Measurements from ENCODE around the gene ZNF587B.

ZNF587B gene

DNA sequence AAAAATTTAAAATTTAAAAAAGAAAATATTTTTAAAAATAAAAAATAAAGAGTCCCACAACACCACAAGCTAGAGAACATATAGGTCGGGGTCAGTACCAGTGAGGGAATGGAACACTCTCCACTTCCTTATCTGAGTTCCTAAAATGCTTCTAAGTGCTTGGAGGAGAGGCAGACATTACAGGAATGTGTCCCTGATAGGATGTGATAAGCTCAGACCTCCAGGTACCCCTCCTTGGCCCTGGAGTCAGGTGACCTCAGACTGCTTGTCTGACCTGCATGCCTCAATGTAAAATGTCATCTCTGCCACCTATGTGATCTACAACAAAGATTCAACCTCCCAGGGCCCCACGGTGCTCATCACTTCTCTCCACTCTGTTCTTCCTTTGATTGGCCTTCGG lies 55.9 kb downstream of the ZNF587B start:
- TF ChIP-seq TEAD4 (IDR thresholded peaks at IDR 0.05), result no peak
- TF ChIP-seq, protein P1, sequence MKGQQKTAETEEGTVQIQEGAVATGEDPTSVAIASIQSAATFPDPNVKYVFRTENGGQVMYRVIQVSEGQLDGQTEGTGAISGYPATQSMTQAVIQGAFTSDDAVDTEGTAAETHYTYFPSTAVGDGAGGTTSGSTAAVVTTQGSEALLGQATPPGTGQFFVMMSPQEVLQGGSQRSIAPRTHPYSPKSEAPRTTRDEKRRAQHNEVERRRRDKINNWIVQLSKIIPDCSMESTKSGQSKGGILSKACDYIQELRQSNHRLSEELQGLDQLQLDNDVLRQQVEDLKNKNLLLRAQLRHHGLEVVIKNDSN (IDR thresholded peaks at IDR 0.05), result no peak
- no peak for TF ChIP-seq EP300 (IDR thresholded peaks at IDR 0.05; ENCODE audit: borderline replicate concordance)
- TF ChIP-seq YY1 (IDR thresholded peaks at IDR 0.05; ENCODE audit: low read depth), result no peak
- TF ChIP-seq NFIC (IDR thresholded peaks at IDR 0.05), result no peak
- TF ChIP-seq, protein P2, sequence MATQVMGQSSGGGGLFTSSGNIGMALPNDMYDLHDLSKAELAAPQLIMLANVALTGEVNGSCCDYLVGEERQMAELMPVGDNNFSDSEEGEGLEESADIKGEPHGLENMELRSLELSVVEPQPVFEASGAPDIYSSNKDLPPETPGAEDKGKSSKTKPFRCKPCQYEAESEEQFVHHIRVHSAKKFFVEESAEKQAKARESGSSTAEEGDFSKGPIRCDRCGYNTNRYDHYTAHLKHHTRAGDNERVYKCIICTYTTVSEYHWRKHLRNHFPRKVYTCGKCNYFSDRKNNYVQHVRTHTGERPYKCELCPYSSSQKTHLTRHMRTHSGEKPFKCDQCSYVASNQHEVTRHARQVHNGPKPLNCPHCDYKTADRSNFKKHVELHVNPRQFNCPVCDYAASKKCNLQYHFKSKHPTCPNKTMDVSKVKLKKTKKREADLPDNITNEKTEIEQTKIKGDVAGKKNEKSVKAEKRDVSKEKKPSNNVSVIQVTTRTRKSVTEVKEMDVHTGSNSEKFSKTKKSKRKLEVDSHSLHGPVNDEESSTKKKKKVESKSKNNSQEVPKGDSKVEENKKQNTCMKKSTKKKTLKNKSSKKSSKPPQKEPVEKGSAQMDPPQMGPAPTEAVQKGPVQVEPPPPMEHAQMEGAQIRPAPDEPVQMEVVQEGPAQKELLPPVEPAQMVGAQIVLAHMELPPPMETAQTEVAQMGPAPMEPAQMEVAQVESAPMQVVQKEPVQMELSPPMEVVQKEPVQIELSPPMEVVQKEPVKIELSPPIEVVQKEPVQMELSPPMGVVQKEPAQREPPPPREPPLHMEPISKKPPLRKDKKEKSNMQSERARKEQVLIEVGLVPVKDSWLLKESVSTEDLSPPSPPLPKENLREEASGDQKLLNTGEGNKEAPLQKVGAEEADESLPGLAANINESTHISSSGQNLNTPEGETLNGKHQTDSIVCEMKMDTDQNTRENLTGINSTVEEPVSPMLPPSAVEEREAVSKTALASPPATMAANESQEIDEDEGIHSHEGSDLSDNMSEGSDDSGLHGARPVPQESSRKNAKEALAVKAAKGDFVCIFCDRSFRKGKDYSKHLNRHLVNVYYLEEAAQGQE (IDR thresholded peaks at IDR 0.05; ENCODE audit: low read depth), result no peak
- TF ChIP-seq EGR1 (IDR thresholded peaks at IDR 0.05), result no peak
- no peak for TF ChIP-seq FOXM1 (IDR thresholded peaks at IDR 0.05; ENCODE audit: borderline replicate concordance, low read depth)
- TF ChIP-seq ZBTB7A (IDR thresholded peaks at IDR 0.05; ENCODE audit: low read depth), result no peak
- no peak for TF ChIP-seq RAD21 (IDR thresholded peaks at IDR 0.05; ENCODE audit: low read depth)

DNA sequence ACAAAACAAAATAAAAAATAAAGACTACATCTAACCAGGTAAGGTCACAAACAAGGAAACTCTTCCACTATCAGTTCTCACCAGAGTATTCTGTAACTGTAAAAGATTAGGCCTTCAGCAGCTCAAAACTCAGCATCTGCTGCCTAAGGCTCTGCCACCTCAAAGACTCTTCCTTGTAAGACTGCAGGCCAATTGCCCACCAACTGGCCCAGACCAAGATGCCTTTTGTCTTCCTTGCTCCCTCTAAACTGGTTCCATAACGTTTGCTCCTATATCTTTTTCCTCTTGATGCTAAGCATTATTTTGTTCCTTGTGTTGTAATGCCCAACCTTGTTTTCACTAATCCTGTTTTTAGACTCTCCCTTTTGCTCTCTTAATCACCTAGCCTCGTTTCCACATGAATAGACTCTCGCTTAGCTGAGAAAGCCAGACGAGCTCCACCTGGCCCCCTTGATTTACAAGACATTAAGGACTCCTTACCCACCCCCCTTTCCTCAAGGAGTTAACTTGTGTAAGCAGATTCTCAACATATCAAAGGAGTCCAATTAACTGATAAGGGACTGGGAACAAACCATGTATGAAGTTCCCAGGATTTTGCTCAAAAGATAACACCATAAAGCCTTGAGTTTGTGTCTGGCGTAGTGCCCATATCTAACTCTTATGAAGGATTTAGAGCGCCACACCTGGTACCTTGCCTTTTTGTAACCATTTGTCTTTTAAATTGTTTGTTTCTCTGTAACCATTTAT lies 57.3 kb downstream of the ZNF587B start:
- TF ChIP-seq RAD21 (IDR thresholded peaks at IDR 0.05; ENCODE audit: low read depth) (no peak), NFIC (IDR thresholded peaks at IDR 0.05) (no peak), CREB1 (IDR thresholded peaks at IDR 0.05; ENCODE audit: low read depth) (no peak), EGR1 (IDR thresholded peaks at IDR 0.05) (no peak), EP300 (IDR thresholded peaks at IDR 0.05; ENCODE audit: borderline replicate concordance) (no peak), TCF12 (IDR thresholded peaks at IDR 0.05; ENCODE audit: low read depth) (no peak), TEAD4 (IDR thresholded peaks at IDR 0.05) (no peak)
- TF ChIP-seq, protein P1 (IDR thresholded peaks at IDR 0.05), result no peak

DNA sequence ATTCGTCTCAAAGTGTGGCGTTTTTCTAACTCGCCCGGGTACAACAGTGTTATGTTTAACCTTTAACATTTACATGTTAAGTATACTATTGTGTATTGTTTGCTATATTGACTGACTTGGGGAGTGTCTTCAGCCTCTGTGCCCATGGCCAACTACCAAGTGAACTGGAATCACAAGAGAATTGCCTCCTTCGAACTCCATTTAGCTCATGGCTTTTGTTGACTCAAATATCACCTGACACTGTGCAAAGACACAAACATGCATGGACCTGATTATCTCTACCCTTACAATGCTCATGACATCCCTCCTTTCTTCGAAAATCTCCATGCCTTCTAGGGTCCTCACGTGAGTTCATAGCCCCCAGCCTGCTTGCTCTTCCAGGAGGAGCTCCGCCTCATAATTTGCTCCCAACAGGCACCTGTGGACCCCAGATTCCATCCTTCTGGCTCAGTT lies 58.0 kb downstream of the ZNF587B start:
- TF ChIP-seq, protein P3, sequence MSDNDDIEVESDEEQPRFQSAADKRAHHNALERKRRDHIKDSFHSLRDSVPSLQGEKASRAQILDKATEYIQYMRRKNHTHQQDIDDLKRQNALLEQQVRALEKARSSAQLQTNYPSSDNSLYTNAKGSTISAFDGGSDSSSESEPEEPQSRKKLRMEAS (IDR thresholded peaks at IDR 0.05), result no peak
- TF ChIP-seq FOXM1 (IDR thresholded peaks at IDR 0.05; ENCODE audit: borderline replicate concordance, low read depth), result no peak
- TF ChIP-seq TEAD4 (IDR thresholded peaks at IDR 0.05), result no peak
- TF ChIP-seq, protein P1 (IDR thresholded peaks at IDR 0.05), result no peak
- TF ChIP-seq NFIC (IDR thresholded peaks at IDR 0.05), result no peak
- no peak for TF ChIP-seq CEBPB (IDR thresholded peaks at IDR 0.05)
- no peak for TF ChIP-seq EGR1 (IDR thresholded peaks at IDR 0.05)
- TF ChIP-seq, protein P2 (IDR thresholded peaks at IDR 0.05; ENCODE audit: low read depth), result no peak
- no peak for TF ChIP-seq ZBTB7A (IDR thresholded peaks at IDR 0.05; ENCODE audit: low read depth)
- TF ChIP-seq CREB1 (IDR thresholded peaks at IDR 0.05; ENCODE audit: low read depth), result no peak
- TF ChIP-seq TAF1 (IDR thresholded peaks at IDR 0.05; ENCODE audit: low read depth), result no peak

DNA sequence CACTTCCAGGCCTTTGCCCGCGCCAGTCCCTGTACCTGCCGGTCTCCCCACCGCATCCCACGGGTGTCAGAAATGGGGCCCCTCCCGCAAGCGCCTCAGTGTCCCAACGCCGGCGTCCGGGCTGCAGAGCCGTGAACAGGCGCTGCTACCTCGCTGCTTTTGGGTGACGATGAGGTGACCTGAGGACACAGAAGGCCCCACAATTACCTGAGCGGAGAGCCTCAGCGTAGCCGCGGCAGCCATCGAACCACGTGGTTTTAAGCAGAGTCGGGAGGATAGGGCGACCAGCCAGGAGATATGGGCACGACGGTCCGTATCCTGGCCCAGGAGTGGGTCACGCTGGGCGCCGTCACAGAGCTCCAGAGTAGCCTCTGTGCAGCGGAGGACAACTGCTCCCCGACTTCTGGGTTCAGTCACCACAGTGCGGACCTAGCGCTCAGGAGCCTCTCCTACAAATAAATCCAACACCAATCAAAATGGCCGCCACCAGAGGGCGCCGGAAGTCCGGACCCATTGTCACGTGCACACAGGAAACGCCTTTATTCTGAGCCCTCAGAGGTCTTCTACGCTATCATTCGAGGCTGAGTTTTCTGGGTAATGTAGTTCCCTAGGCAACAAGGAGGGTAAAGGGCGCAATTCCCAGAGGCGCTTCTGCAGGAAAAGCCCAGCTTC lies 58.6 kb downstream of the ZNF587B start, which contains the start of gene ZNF814:
ZNF814 (minus strand) TSS at position 478 of the 672 bp plus-strand sequence; CDS start at position 243, 235 bp downstream.
- TF ChIP-seq NFIC (IDR thresholded peaks at IDR 0.05) (no peak), TCF12 (IDR thresholded peaks at IDR 0.05; ENCODE audit: low read depth) (no peak), ZBTB7A (IDR thresholded peaks at IDR 0.05; ENCODE audit: low read depth) (no peak), YY1 (IDR thresholded peaks at IDR 0.05; ENCODE audit: low read depth) (no peak), EGR1 (IDR thresholded peaks at IDR 0.05) (no peak), CREB1 (IDR thresholded peaks at IDR 0.05; ENCODE audit: low read depth) (no peak), TEAD4 (IDR thresholded peaks at IDR 0.05) (no peak), FOXM1 (IDR thresholded peaks at IDR 0.05; ENCODE audit: borderline replicate concordance, low read depth) (no peak), EP300 (IDR thresholded peaks at IDR 0.05; ENCODE audit: borderline replicate concordance) (no peak), TAF1 (IDR thresholded peaks at IDR 0.05; ENCODE audit: low read depth) (no peak), CEBPB (IDR thresholded peaks at IDR 0.05) (no peak)
- TF ChIP-seq, protein P3 (IDR thresholded peaks at IDR 0.05), result no peak
- TF ChIP-seq, protein P2 (IDR thresholded peaks at IDR 0.05; ENCODE audit: low read depth), result no peak
